Measurements from ENCODE around the gene GASK1A.

DNA sequence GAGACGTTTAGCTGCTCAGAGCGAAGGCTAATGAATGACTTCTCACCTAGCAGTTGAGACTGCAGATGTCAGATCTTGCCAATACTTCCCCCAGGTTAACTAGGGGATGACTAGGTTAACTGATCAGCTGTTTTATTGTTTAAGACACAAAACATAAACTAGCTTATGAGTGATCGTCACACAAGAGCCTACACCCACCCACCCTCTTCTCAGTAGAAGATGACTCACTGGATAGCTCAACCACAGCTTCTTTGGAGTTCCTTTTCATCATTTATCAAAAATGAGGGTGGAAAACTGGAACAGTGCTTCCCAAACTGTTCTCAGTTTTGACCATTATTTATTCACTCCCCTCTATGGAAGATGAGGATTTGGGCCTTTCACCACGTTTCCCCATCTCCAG lies 25.2 kb downstream of the GASK1A start:
- TF ChIP-seq, protein P1, sequence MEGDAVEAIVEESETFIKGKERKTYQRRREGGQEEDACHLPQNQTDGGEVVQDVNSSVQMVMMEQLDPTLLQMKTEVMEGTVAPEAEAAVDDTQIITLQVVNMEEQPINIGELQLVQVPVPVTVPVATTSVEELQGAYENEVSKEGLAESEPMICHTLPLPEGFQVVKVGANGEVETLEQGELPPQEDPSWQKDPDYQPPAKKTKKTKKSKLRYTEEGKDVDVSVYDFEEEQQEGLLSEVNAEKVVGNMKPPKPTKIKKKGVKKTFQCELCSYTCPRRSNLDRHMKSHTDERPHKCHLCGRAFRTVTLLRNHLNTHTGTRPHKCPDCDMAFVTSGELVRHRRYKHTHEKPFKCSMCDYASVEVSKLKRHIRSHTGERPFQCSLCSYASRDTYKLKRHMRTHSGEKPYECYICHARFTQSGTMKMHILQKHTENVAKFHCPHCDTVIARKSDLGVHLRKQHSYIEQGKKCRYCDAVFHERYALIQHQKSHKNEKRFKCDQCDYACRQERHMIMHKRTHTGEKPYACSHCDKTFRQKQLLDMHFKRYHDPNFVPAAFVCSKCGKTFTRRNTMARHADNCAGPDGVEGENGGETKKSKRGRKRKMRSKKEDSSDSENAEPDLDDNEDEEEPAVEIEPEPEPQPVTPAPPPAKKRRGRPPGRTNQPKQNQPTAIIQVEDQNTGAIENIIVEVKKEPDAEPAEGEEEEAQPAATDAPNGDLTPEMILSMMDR (conservative IDR thresholded peaks at IDR 0.05; ENCODE audit: low read depth, low read length) = no peak
- TF ChIP-seq EZH2 (IDR thresholded peaks at IDR 0.05; ENCODE audit: borderline replicate concordance, low read depth, low read length, poor library complexity, severe bottlenecking) = no peak

Data from A673 (cell line).